Measurements from ENCODE around the gene LRRC32.
A peak's percentile ranks its signal among the peaks of the same experiment; 100 is the strongest.
"Not testable (repeated sequence)": the region's sequence is repeated elsewhere in the genome, so short reads cannot be mapped to it uniquely, and the experiment has no call there.

Gene LRRC32

GRCh38 chr11:76629116-76629852 is 41.3 kb downstream of the LRRC32 start:
- DNase-seq (ENCODE audit: low spot score), result peak; percentile 43

GRCh38 chr11:76628408-76628947 is 42.1 kb downstream of the LRRC32 start:
- no peak for DNase-seq (ENCODE audit: low spot score)

- DNase-seq (ENCODE audit: low spot score), result no peak
These were observed 42.9 kb downstream of the LRRC32 start for GRCh38 chr11:76627606-76628005.

- DNase-seq (ENCODE audit: low spot score), result peak; percentile 35
These were observed 43.6 kb downstream of the LRRC32 start for GRCh38 chr11:76626921-76627401.

GRCh38 chr11:76626266-76626665 is 44.3 kb downstream of the LRRC32 start:
- DNase-seq (ENCODE audit: low spot score), result no peak

- DNase-seq (ENCODE audit: low spot score), result no peak
These were observed 44.9 kb downstream of the LRRC32 start for GRCh38 chr11:76625472-76626186.

- DNase-seq (ENCODE audit: low spot score), result no peak
These were observed 45.8 kb downstream of the LRRC32 start for GRCh38 chr11:76624500-76625379.

- no peak for DNase-seq (ENCODE audit: low spot score)
These were observed 46.6 kb downstream of the LRRC32 start for GRCh38 chr11:76623884-76624419.

GRCh38 chr11:76623171-76623883 is 47.2 kb downstream of the LRRC32 start:
- no peak for DNase-seq (ENCODE audit: low spot score)

- no peak for DNase-seq (ENCODE audit: low spot score)
These were observed 48.0 kb downstream of the LRRC32 start for GRCh38 chr11:76622493-76623094.

GRCh38 chr11:76621868-76622267 is 48.7 kb downstream of the LRRC32 start:
- no peak for DNase-seq (ENCODE audit: low spot score)

- no peak for DNase-seq (ENCODE audit: low spot score)
These were observed 49.1 kb downstream of the LRRC32 start for GRCh38 chr11:76621466-76621865.

- DNase-seq (ENCODE audit: low spot score), result no peak
These were observed 50.1 kb downstream of the LRRC32 start for GRCh38 chr11:76620489-76620888.

- DNase-seq (ENCODE audit: low spot score), result not testable (repeated sequence)
These were observed 50.7 kb downstream of the LRRC32 start for GRCh38 chr11:76619801-76620200.

- DNase-seq (ENCODE audit: low spot score), result no peak
These were observed 52.8 kb downstream of the LRRC32 start for GRCh38 chr11:76617553-76618265.

- no peak for DNase-seq (ENCODE audit: low spot score)
These were observed 53.6 kb downstream of the LRRC32 start for GRCh38 chr11:76616676-76617552.

GRCh38 chr11:76615950-76616349 is 54.6 kb downstream of the LRRC32 start:
- no peak for DNase-seq (ENCODE audit: low spot score)

- no peak for DNase-seq (ENCODE audit: low spot score)
These were observed 55.9 kb downstream of the LRRC32 start for GRCh38 chr11:76614471-76615179.

All from pons (tissue), 1 donor.